Mesenteric fat pad (tissue), 1 donor: Measurements from ENCODE around the gene CCDC40. TPM values are rescaled to one million over a fixed set of nuclear protein-coding genes. Genes with fewer than 3 reads are reported as not detected.
A peak's percentile ranks its signal among the peaks of the same experiment; 100 is the strongest.

Experiments
- DNase-seq: peaks from one replicate; pipeline ENCODE4 v3.0.0-alpha.2; 2020; ENCODE audit warnings: low spot score
- total RNA-seq: library from RNA; stranded (reverse); fragmentation: NEBNext Ultra II Directional; extraction: Animal tissue kit (Norgen Biotek cat#: 25700); gene quantifications from one replicate; pipeline ENCODE4 v1.2.1, GENCODE V29; 2021
- donor health status: DM: yes; HTN: yes; CAD: no.

Gene CCDC40
- total RNA-seq, 1 donor from 2014 or later: 7.9 TPM

DNA sequence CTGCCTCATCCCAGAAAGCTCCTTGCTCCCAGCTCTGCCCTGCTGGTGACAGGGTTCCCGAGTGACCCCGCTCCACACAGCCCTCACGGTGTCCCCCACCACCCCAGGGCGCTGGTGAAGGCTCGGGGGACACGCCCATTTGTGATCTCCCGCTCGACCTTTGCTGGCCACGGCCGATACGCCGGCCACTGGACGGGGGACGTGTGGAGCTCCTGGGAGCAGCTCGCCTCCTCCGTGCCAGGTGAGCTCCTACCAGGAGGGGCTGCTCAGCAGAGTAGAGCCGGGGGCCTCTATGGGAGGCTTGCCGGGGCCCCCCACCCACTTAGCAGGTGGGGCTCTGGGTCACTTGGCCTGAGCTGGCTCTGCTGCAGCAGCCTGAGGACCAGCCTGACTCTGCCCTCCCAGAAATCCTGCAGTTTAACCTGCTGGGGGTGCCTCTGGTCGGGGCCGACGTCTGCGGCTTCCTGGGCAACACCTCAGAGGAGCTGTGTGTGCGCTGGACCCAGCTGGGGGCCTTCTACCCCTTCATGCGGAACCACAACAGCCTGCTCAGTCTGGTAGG is 76.1 kb downstream of the CCDC40 start:
- peak; percentile 62 for DNase-seq

DNA sequence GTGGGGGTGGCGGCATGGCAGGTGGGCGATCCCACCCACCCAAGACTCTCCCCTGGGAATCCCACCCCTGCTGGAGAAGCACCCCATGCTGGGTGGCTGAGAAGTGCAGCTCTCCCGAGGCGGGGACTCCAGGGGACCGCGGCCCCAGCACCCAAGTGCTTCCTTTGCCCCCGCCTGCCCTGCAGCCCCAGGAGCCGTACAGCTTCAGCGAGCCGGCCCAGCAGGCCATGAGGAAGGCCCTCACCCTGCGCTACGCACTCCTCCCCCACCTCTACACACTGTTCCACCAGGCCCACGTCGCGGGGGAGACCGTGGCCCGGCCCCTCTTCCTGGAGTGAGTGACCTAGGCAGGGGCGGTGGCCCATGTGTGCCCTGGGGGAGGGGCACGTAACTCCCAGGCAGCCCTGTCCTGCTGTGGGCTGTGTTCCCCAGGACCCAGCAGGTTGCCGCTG is 76.6 kb downstream of the CCDC40 start:
- peak; percentile 73 for DNase-seq

GRCh38 chr17:80114758-80115157 is 78.3 kb downstream of the CCDC40 start:
- DNase-seq: no peak

DNA sequence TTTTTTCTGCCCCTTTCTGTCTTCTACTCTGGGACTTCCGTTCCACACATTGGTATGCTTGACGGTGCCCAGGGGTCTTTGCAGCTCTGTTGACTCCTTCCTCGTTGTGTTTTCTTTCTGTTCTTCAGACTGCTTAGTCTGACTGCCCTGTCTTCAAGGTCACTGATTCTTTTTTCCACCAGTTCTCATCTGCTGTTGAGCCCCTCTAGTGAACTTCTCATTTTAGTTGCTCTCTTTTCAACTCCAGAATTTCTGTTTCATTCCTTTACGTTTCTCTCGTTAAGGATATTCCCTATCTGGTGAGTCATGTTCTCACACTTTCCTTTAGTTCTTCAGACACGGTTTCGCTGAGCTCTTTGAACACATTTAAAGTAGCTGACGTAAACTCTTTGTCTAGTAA is 78.7 kb downstream of the CCDC40 start:
- no peak for DNase-seq

DNA sequence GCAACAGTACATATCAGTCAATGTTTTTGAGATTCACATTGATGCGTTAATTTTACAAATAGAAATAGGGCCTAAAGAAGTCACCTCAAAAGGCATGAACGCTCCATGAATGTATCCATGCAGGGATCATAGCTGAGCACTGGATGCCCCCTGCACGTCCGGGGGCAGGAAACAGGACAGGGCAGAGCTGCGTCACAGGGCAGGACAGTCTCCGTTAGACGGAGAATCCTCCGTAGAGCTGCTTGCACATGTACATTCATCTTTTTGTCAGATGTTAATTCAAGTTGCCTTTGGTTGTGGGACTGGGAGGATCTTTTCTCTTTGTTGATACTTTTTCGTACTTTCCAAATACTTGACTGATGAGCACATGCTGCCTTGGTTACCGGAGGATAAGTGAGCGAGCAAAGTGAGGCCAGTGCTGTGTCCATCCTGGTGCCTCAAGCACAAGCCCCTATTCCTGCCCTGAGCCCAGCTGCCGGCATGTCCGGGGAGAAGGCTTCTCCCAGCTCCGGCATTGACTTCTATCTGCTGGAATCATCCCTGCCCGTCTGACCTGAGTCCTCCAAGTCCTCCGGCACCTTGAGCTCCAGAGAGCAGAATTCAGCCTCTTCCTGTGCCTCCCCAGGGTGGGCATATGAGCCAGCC is 80.0 kb downstream of the CCDC40 start:
- DNase-seq: peak; percentile 83

DNA sequence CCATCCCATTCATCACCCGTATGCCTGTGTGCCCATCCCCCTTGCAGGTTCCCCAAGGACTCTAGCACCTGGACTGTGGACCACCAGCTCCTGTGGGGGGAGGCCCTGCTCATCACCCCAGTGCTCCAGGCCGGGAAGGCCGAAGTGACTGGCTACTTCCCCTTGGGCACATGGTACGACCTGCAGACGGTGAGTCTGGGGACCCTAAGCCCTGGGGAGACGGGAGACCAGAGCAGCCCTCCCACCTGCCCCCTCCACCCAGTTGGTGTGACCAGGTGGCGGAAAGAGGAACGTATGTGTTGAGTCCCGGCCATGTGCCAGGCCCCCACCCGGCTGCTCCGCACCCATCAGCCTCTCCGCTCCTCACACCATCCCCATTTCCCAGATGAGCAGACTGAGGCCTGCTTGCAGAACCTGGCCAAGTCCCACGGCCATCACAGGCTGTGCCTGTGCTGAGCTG is 80.5 kb downstream of the CCDC40 start:
- peak; percentile 60 for DNase-seq

DNA sequence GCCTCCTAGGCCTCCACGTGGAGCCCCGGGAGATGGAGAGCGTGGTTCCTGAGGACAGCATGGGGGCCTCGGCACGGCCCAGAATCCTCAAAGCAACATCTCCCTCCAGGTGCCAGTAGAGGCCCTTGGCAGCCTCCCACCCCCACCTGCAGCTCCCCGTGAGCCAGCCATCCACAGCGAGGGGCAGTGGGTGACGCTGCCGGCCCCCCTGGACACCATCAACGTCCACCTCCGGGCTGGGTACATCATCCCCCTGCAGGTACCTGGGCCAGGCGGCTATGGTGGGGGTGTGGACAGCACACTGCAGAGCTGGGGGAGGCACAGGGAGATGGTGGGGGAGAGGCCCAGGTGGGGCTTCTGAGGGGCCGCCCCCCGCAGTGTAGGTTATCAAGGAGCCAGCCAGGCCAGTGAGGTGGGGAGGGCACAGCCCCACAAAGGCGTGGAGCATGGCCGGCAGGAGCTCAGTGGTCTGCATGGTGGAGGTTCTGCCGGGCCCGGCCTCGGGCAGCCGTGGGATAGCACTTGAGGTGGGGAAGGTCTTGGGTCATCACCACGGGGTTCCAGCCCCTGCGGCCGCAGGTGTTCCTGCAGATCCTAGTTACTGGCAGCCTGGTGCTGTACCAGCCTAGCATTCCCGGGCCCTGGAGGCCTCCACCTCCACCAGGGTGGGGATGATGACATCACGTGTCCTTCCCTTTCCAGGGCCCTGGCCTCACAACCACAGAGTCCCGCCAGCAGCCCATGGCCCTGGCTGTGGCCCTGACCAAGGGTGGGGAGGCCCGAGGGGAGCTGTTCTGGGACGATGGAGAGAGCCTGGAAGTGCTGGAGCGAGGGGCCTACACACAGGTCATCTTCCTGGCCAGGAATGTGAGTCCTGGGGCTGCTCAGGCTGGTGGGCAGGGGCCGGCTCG is 81.3 kb downstream of the CCDC40 start:
- peak; percentile 89 for DNase-seq

DNA sequence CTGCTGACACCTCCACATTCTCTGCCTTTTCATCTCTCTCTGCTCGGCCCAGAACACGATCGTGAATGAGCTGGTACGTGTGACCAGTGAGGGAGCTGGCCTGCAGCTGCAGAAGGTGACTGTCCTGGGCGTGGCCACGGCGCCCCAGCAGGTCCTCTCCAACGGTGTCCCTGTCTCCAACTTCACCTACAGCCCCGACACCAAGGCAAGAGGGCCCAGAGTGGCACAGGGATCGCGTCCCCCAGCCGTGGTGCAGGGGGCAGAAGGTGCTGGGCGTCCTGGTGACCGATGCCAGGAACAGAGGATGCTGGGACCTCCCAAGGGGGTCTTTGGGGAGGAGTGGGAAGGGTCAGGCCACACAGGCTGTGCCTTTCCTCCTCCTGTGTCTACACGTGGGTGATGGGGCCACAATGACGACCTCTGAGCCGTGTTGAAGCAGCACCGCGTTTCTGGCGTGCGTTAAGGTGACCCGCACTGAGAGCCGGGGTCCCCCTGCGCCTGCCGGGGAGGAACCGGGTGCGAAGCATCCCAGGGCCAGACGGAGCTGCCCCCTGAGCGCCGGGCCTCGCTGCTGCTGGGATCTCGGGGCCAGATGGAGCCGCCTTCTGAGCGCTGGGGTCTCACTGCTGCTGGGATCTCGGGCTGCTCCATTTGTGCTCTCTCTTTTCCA is 82.3 kb downstream of the CCDC40 start:
- DNase-seq: peak; percentile 81

DNA sequence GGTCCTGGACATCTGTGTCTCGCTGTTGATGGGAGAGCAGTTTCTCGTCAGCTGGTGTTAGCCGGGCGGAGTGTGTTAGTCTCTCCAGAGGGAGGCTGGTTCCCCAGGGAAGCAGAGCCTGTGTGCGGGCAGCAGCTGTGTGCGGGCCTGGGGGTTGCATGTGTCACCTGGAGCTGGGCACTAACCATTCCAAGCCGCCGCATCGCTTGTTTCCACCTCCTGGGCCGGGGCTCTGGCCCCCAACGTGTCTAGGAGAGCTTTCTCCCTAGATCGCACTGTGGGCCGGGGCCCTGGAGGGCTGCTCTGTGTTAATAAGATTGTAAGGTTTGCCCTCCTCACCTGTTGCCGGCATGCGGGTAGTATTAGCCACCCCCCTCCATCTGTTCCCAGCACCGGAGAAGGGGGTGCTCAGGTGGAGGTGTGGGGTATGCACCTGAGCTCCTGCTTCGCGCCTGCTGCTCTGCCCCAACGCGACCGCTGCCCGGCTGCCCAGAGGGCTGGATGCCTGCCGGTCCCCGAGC is 82.9 kb downstream of the CCDC40 start:
- DNase-seq: peak; percentile 84

- peak; percentile 72 for DNase-seq
These were observed 83.4 kb downstream of the CCDC40 start for GRCh38 chr17:80119839-80120238.

GRCh38 chr17:80122026-80122575 is 85.7 kb downstream of the CCDC40 start:
- peak; percentile 57 for DNase-seq

DNA sequence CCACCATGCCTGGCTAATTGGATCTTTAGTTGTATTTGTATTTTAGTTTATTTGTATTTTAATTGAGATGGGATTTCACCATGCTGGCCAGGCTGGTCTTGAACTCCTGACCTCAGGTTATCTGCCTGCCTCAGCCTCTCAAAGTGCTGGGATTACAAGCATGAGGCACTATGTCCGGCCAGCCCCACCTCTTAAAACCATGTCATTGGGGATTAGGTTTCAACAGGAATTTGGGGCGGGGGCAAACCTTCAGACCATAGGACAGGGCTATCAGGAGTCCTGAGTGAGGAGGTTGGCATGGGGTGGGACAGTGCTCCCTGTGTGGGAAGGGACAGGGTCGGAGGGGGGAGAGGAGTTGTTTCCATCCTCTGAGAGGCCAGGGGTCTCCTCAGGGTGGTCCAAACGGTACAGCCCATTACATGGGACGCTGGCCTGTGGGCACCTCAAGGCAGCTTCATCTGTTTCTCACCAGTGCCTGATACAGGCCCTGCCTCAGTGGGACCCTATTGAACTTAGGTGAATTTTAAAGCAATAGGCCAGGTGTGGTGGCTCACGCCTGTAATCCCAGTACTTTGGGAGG is 86.6 kb downstream of the CCDC40 start:
- DNase-seq: peak; percentile 68

GRCh38 chr17:80123791-80124190 is 87.3 kb downstream of the CCDC40 start:
- DNase-seq: peak; percentile 73

DNA sequence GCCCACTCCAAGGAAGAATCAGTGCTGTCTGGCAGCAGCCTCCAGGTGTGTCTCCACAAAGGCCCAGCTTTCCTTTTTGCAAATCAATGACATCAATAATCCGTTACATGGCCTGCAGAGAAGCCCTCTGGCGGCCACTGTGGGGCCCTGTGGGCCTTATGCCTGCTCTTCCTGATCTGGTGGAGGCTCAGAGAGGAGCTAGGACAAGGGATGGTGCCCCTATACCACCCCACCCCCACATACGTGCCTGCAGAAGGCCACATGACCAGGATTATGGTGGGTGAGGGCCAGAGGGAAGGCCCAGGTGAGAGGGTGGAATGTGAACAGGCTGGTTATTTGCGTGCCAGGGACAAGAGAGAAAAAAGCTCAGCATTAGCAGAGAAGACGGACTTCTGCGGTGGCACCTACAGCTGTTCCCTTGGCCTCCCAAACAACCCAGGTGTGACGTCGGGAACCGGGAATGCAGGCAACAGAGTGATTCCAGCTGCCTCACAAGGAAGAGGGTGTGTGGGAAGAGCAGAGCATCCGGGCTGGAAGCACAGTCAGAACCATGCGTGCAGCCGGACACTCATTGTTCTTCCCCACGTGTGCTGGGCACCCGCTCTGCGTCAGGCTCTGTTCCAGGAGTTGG is 88.0 kb downstream of the CCDC40 start:
- DNase-seq: peak; percentile 73

GRCh38 chr17:80125656-80126448 is 89.4 kb downstream of the CCDC40 start:
- peak; percentile 33 for DNase-seq

DNA sequence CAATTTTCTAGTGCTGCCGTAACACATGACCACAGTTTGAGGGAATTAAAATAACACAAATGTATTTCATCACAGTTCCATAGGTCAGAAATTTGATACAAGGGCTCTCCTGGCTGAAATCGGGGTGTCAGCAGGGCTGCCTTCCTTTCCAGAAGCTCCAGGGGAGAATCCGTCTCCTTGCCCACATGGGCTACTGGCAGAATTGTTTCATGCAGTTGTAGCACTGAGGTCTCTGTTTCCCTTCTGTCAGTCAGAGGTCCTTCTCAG is 89.9 kb downstream of the CCDC40 start:
- DNase-seq: peak; percentile 18

- DNase-seq: peak; percentile 2
These were observed 92.6 kb downstream of the CCDC40 start for GRCh38 chr17:80129006-80129565.

- DNase-seq: no peak
These were observed 94.5 kb downstream of the CCDC40 start for GRCh38 chr17:80130992-80131391.
